Vagina (tissue), 2 donors: ENCODE measurements around the gene DPF3.

Source experiments
- POLR2A ChIP-seq, 2 donors: fragments of 450-650 bp; IDR thresholded peaks; one replicate each; pipeline ENCODE4 v1.6.1; 2017; ENCODE audit warnings: antibody characterized with exemption in 2 of 2, mild to moderate bottlenecking in 2 of 2, moderate library complexity in 2 of 2
- TF ChIP-seq, protein P1 (sequence below), 3 experiments: fragments of 450-650 bp in 2 of 3; fragments of 200-600 bp in 1 of 3; sonication (generic) in 1 of 3; IDR thresholded peaks; one replicate each; pipeline ENCODE4 v1.5.1; 2017 to 2019; ENCODE audit warnings: antibody characterized with exemption in 3 of 3, mild to moderate bottlenecking in 2 of 3, moderate library complexity in 2 of 3

DNA sequence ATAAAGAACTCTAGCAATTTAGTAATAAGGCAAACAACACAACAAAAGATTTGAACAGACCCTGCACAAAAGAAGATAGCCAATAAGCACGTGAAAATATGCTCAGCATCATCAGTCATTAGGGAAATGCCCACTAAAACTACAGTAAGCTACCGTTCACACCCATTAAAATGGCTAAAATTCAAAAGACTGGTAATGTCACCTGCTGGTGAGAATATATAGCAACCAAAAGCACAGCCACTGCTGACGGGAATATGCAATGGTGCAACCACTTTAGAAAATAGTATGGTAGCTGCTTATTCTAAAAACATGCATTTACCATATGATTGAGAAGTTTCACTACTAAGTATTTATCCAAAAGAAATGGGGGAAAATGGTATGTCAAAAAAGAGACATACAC lies 74.9 kb downstream of the DPF3 start:
- TF ChIP-seq POLR2A (IDR thresholded peaks at IDR 0.05): no peak
- TF ChIP-seq, protein P1, sequence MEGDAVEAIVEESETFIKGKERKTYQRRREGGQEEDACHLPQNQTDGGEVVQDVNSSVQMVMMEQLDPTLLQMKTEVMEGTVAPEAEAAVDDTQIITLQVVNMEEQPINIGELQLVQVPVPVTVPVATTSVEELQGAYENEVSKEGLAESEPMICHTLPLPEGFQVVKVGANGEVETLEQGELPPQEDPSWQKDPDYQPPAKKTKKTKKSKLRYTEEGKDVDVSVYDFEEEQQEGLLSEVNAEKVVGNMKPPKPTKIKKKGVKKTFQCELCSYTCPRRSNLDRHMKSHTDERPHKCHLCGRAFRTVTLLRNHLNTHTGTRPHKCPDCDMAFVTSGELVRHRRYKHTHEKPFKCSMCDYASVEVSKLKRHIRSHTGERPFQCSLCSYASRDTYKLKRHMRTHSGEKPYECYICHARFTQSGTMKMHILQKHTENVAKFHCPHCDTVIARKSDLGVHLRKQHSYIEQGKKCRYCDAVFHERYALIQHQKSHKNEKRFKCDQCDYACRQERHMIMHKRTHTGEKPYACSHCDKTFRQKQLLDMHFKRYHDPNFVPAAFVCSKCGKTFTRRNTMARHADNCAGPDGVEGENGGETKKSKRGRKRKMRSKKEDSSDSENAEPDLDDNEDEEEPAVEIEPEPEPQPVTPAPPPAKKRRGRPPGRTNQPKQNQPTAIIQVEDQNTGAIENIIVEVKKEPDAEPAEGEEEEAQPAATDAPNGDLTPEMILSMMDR (IDR thresholded peaks at IDR 0.05): no peak
